Measurements from ENCODE around the gene TEX44.
"Not testable (repeated sequence)": the region's sequence is repeated elsewhere in the genome, so short reads cannot be mapped to it uniquely, and the experiment has no call there.

Gene TEX44

DNA sequence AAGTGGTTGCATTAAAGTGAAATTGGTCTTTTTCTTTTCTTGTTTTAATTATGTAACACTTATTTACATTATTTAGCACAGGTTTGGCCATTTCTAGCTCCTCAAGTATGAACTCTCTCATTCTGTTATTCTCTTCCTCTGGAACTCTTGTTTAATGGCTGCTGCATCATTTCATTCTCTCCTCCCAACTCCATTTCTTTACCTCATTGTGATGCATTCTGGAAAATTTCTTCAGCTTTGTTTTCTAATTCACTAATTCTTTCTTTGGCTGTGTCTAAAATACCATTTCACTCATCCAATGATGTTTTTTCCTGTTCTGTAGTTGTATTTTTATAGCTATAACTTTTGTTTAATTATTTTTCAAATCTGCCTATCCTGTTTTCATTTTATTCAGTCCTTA is 39.9 kb upstream of the TEX44 start:
- no peak overlapping the region for H3K4me3 ChIP-seq (replicated peaks; ENCODE audit: insufficient read depth, low read length)
- no peak for DNase-seq (ENCODE audit: low read depth in 1 of 2, low spot score in 1 of 2)
- H3K27me3 ChIP-seq (ENCODE audit: insufficient read depth, poor library complexity, severe bottlenecking) = no peaks in the 10 kb centered on the region
- H3K27ac ChIP-seq (replicated peaks) = no peak overlapping the region
- no peak for TF ChIP-seq POLR2AphosphoS5 (IDR thresholded peaks at IDR 0.05; ENCODE audit: low read depth)
- TF ChIP-seq, protein P1, sequence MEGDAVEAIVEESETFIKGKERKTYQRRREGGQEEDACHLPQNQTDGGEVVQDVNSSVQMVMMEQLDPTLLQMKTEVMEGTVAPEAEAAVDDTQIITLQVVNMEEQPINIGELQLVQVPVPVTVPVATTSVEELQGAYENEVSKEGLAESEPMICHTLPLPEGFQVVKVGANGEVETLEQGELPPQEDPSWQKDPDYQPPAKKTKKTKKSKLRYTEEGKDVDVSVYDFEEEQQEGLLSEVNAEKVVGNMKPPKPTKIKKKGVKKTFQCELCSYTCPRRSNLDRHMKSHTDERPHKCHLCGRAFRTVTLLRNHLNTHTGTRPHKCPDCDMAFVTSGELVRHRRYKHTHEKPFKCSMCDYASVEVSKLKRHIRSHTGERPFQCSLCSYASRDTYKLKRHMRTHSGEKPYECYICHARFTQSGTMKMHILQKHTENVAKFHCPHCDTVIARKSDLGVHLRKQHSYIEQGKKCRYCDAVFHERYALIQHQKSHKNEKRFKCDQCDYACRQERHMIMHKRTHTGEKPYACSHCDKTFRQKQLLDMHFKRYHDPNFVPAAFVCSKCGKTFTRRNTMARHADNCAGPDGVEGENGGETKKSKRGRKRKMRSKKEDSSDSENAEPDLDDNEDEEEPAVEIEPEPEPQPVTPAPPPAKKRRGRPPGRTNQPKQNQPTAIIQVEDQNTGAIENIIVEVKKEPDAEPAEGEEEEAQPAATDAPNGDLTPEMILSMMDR (IDR thresholded peaks at IDR 0.05; ENCODE audit: insufficient read depth, low read length) = no peak
- TF ChIP-seq GABPA (IDR thresholded peaks at IDR 0.05; ENCODE audit: low read depth) = no peak
- no peak for TF ChIP-seq SPI1 (IDR thresholded peaks at IDR 0.05; ENCODE audit: borderline replicate concordance, low read depth)
- TF ChIP-seq, protein P2, sequence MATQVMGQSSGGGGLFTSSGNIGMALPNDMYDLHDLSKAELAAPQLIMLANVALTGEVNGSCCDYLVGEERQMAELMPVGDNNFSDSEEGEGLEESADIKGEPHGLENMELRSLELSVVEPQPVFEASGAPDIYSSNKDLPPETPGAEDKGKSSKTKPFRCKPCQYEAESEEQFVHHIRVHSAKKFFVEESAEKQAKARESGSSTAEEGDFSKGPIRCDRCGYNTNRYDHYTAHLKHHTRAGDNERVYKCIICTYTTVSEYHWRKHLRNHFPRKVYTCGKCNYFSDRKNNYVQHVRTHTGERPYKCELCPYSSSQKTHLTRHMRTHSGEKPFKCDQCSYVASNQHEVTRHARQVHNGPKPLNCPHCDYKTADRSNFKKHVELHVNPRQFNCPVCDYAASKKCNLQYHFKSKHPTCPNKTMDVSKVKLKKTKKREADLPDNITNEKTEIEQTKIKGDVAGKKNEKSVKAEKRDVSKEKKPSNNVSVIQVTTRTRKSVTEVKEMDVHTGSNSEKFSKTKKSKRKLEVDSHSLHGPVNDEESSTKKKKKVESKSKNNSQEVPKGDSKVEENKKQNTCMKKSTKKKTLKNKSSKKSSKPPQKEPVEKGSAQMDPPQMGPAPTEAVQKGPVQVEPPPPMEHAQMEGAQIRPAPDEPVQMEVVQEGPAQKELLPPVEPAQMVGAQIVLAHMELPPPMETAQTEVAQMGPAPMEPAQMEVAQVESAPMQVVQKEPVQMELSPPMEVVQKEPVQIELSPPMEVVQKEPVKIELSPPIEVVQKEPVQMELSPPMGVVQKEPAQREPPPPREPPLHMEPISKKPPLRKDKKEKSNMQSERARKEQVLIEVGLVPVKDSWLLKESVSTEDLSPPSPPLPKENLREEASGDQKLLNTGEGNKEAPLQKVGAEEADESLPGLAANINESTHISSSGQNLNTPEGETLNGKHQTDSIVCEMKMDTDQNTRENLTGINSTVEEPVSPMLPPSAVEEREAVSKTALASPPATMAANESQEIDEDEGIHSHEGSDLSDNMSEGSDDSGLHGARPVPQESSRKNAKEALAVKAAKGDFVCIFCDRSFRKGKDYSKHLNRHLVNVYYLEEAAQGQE (IDR thresholded peaks at IDR 0.05; ENCODE audit: insufficient replicate concordance, low read depth) = no peak

DNA sequence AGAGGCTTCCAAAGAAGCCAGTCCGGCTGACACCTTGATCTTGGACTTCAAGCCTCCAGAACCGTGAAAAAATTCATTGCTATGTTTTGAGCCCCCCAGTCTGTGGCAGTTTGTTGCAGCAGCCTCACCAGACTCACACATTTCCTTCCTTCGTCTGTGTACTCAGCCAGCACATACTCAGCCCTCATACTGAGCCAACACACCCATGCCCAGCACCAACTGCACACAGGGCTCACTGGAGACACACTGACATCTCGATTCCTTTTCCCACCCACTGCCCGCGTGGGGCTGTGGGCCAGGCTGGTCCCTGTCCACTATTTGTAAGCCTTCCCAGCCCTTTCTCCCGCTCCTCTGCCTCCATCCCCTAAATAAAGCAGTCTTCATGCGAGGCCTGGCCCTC is 38.3 kb upstream of the TEX44 start:
- Histone ChIP-seq H3K27ac (replicated peaks) (no peak overlapping the region), H3K27me3 (ENCODE audit: insufficient read depth, poor library complexity, severe bottlenecking) (no peaks in the 10 kb centered on the region), H3K4me3 (replicated peaks; ENCODE audit: insufficient read depth, low read length) (no peak overlapping the region)
- no peak for TF ChIP-seq GABPA (IDR thresholded peaks at IDR 0.05; ENCODE audit: low read depth)
- no peak for TF ChIP-seq POLR2AphosphoS5 (IDR thresholded peaks at IDR 0.05; ENCODE audit: low read depth)
- TF ChIP-seq, protein P1 (IDR thresholded peaks at IDR 0.05; ENCODE audit: insufficient read depth, low read length) = no peak
- no peak for TF ChIP-seq SPI1 (IDR thresholded peaks at IDR 0.05; ENCODE audit: borderline replicate concordance, low read depth)
- TF ChIP-seq, protein P2 (IDR thresholded peaks at IDR 0.05; ENCODE audit: insufficient replicate concordance, low read depth) = no peak
- no peak for DNase-seq (ENCODE audit: low read depth in 1 of 2, low spot score in 1 of 2)

DNA sequence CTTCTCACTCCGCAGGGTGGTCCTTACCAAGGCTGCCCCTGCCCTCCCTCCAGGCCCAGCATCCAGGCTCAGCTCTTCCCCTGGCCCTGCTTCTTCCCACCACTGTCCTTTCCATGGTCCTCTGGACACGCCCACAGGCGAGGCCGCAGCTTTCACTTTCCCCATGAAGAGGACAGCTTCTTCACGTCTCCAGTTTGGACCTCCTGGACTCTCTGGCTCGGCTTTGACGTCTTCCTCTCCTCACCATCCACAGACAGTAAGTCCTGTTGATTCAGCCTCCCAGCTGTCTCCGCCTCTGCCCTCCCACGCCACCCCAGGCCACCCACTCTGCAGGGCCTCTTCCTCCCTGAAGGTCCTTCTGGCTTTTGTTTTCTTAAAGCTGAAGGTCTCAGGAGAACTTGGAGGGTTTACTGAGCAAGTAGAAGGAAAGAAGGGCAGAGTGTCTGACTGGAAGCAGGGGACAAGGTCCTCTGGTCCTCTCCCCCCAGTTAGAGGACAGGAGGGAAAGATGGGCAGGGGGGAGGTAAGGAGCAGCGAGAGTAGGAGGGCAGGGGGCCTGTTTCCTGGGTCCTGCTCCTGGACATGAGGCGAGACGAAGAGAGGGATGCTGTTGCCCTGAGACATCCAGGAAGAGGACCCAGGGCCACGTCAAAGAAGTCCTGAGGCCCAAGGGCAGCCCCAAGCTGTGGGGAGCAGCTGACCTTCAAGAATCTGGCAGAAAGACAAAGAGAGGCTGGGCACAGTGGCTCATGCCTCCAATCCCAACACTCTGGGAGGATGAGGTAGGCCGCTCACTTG is 37.7 kb upstream of the TEX44 start:
- Histone ChIP-seq H3K27me3 (ENCODE audit: insufficient read depth, poor library complexity, severe bottlenecking) (no peaks in the 10 kb centered on the region), H3K27ac (replicated peaks) (no peak overlapping the region), H3K4me3 (replicated peaks; ENCODE audit: insufficient read depth, low read length) (no peak overlapping the region)
- TF ChIP-seq, protein P2 (IDR thresholded peaks at IDR 0.05; ENCODE audit: insufficient replicate concordance, low read depth) = no peak
- TF ChIP-seq, protein P1 (IDR thresholded peaks at IDR 0.05; ENCODE audit: insufficient read depth, low read length) = no peak
- TF ChIP-seq POLR2AphosphoS5 (IDR thresholded peaks at IDR 0.05; ENCODE audit: low read depth) (no peak), SPI1 (IDR thresholded peaks at IDR 0.05; ENCODE audit: borderline replicate concordance, low read depth) (no peak; the same call in 1 of the 2 replicates), GABPA (IDR thresholded peaks at IDR 0.05; ENCODE audit: low read depth) (no peak)
- peak in 1 of 2 experiments; percentile 54 for DNase-seq (ENCODE audit: low read depth in 1 of 2, low spot score in 1 of 2)

DNA sequence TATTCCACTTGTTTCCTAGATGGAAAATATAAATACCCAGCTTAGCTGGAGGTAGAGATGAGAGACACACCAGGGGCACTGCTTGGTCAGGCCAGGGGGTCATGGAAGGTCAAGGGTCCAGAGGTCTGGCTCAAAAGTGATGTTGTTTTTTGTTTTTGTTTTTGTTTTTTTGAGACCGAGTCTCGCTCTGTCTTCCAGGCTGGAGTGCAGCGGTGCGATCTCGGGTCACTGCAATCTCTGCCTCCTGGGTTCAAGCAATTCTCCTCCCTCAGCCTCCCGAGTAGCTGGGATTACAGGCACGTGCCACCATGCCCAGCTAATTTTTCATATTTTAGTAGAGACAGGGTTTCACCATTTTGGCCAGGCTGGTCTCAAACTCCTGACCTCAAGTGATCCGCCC is 36.2 kb upstream of the TEX44 start:
- H3K27ac ChIP-seq (replicated peaks); DNase-seq (ENCODE audit: low read depth in 1 of 2, low spot score in 1 of 2); H3K4me3 ChIP-seq (replicated peaks; ENCODE audit: insufficient read depth, low read length); H3K27me3 ChIP-seq (ENCODE audit: insufficient read depth, poor library complexity, severe bottlenecking): not testable (repeated sequence)

All from HL-60 (cell line).